H1 (cell line): ENCODE data around the gene TNPO2. TPM values are rescaled to one million over a fixed set of nuclear protein-coding genes. Genes with fewer than 3 reads are reported as not detected.

ENCODE experiments used
- CTCF ChIA-PET: fragments of 300-600 bp; sonication (Branson Sonifier 250); formaldehyde crosslinking; loops from one replicate; lab custom pipeline; 2021; ENCODE audit not compliant: partially characterized antibody; lab: Charles Lee
- POLR2A ChIA-PET: fragments of 300-600 bp; sonication (Branson Sonifier 250); formaldehyde crosslinking; loops from one replicate; lab custom pipeline; 2021; ENCODE audit warnings: inconsistent platforms; ENCODE audit not compliant: partially characterized antibody; lab: Charles Lee
- DNase-seq, 2 experiments: peaks; one replicate each; pipeline versions ENCODE4 v3.0.0 to v3.0.0-alpha.2; 2010 to 2022; ENCODE audit warnings: low spot score in 2 of 2, low read depth in 1 of 2, mixed read lengths in 1 of 2
- FAIRE-seq: peaks from 2 replicates; lab custom pipeline; 2011; peaks lifted over from hg19 to GRCh38; lab: Jason Lieb, UNC
- H2AFZ ChIP-seq: 2 replicates; pipeline ENCODE4 v1.8.1; 2012; ENCODE audit warnings: low read length, inconsistent platforms
- H2AK5ac ChIP-seq: 2 replicates; pipeline ENCODE4 v1.6.1; 2013; ENCODE audit warnings: low read depth, low read length
- H2BK120ac ChIP-seq: replicated peaks from 2 replicates; pipeline ENCODE3; 2013; ENCODE audit warnings: low read depth, low read length, inconsistent platforms
- H2BK12ac ChIP-seq: 2 replicates; pipeline ENCODE4 v1.6.1; 2013; ENCODE audit warnings: low read depth, low read length
- H2BK15ac ChIP-seq: 2 replicates; pipeline ENCODE4 v1.6.1; 2013; ENCODE audit warnings: low read length
- H2BK20ac ChIP-seq: 2 replicates; pipeline ENCODE4 v1.6.1; 2013; ENCODE audit warnings: low read length
- H2BK5ac ChIP-seq: 2 replicates; pipeline ENCODE4 v1.6.1; 2013; ENCODE audit warnings: low read depth, low read length
- H3K14ac ChIP-seq: 2 replicates; pipeline ENCODE4 v1.6.1; 2013; ENCODE audit warnings: inconsistent platforms; ENCODE audit not compliant: insufficient read length
- H3K18ac ChIP-seq: 2 replicates; pipeline ENCODE4 v1.6.1; 2013; ENCODE audit warnings: low read length; ENCODE audit errors: extremely low read depth
- H3K23ac ChIP-seq: 2 replicates; pipeline ENCODE4 v1.6.1; 2013; ENCODE audit warnings: inconsistent platforms; ENCODE audit not compliant: insufficient read length
- H3K23me2 ChIP-seq: 2 replicates; pipeline ENCODE4 v1.6.1; 2013; ENCODE audit warnings: low read depth, low read length
- H3K27ac ChIP-seq: 2 replicates; pipeline ENCODE4 v1.6.1; 2011; ENCODE audit warnings: low read depth, low read length, inconsistent platforms
- H3K27me3 ChIP-seq, 4 experiments: replicated peaks in 1 of 4; 1 replicate in 1 of 4; 2 replicates in 3 of 4; pipeline versions ENCODE4 v1.6.1 to v1.8.1; 2011 to 2013; ENCODE audit warnings: low read length in 3 of 4, mild to moderate bottlenecking in 3 of 4, inconsistent platforms in 2 of 4, mixed read lengths in 2 of 4, moderate library complexity in 1 of 4; ENCODE audit not compliant: control insufficient read depth in 3 of 4, insufficient read depth in 3 of 4; ENCODE audit errors: extremely low read depth in 1 of 4
- H3K36me3 ChIP-seq, 4 experiments: 2 replicates each; pipeline versions ENCODE4 v1.6.1 to v1.8.1; 2011 to 2013; ENCODE audit warnings: mild to moderate bottlenecking in 4 of 4, low read length in 3 of 4, moderate library complexity in 2 of 4, control low read depth in 1 of 4, inconsistent platforms in 1 of 4; ENCODE audit not compliant: insufficient read depth in 4 of 4, control insufficient read depth in 2 of 4
- H3K4ac ChIP-seq: replicated peaks from 2 replicates; pipeline ENCODE3; 2013; ENCODE audit warnings: low read length, low read depth, mixed read lengths, inconsistent platforms; ENCODE audit not compliant: insufficient read length
- H3K4me1 ChIP-seq, 4 experiments: replicated peaks in 1 of 4; 1 replicate in 1 of 4; 2 replicates in 3 of 4; pipeline versions ENCODE4 v1.6.1 to v1.8.1; 2011 to 2013; ENCODE audit warnings: low read length in 3 of 4, inconsistent platforms in 2 of 4, mixed read lengths in 1 of 4; ENCODE audit not compliant: insufficient read depth in 4 of 4, control insufficient read depth in 3 of 4
- H3K4me2 ChIP-seq, 2 experiments: 2 replicates each; pipeline versions ENCODE4 v1.6.1 to v1.8.1; 2011 to 2013; ENCODE audit warnings: low read depth in 2 of 2, low read length in 2 of 2, control low read depth in 1 of 2, inconsistent platforms in 1 of 2, mild to moderate bottlenecking in 1 of 2; ENCODE audit not compliant: insufficient read depth in 1 of 2
- H3K4me3 ChIP-seq, 4 experiments: fragments of 200-600, 300-600 bp in 1 of 4; sonication (generic), shearing (Covaris generic), sonication (Bioruptor Twin) in 1 of 4; 2 replicates each; pipeline versions ENCODE4 v1.5.1 to v1.8.1; 2011 to 2016; ENCODE audit warnings: low read length in 4 of 4, low read depth in 3 of 4, control low read depth in 2 of 4, inconsistent platforms in 2 of 4, mild to moderate bottlenecking in 2 of 4, mixed read lengths in 1 of 4, moderate library complexity in 1 of 4; ENCODE audit not compliant: insufficient read depth in 2 of 4; ENCODE audit errors: extremely low read depth in 1 of 4
- H3K56ac ChIP-seq: replicated peaks from 2 replicates; pipeline ENCODE3; 2013; ENCODE audit warnings: low read depth, mild to moderate bottlenecking, mixed read lengths, low read length, inconsistent platforms; ENCODE audit not compliant: insufficient read length
- H3K79me1 ChIP-seq: 2 replicates; pipeline ENCODE4 v1.6.1; 2013; ENCODE audit warnings: low read depth, low read length, control low read depth
- H3K79me2 ChIP-seq, 2 experiments: 2 replicates each; pipeline versions ENCODE4 v1.6.1 to v1.8.1; 2012 to 2013; ENCODE audit warnings: low read length in 2 of 2, mild to moderate bottlenecking in 2 of 2, inconsistent platforms in 1 of 2; ENCODE audit not compliant: insufficient read depth in 2 of 2, control insufficient read depth in 1 of 2
- H3K9ac ChIP-seq, 4 experiments: replicated peaks in 1 of 4; 1 replicate in 1 of 4; 2 replicates in 3 of 4; pipeline versions ENCODE4 v1.6.1 to v1.8.1; 2011 to 2013; ENCODE audit warnings: low read depth in 3 of 4, low read length in 3 of 4, control low read depth in 2 of 4, mild to moderate bottlenecking in 2 of 4, moderate library complexity in 2 of 4, inconsistent platforms in 1 of 4; ENCODE audit errors: extremely low read depth in 1 of 4
- H3K9me3 ChIP-seq, 2 experiments: 2 replicates each; pipeline versions ENCODE4 v1.6.1 to v1.8.1; 2012 to 2013; ENCODE audit warnings: mild to moderate bottlenecking in 2 of 2, moderate library complexity in 2 of 2, control low read depth in 1 of 2, inconsistent platforms in 1 of 2, low read depth in 1 of 2, low read length in 1 of 2, mixed read lengths in 1 of 2; ENCODE audit not compliant: insufficient read depth in 2 of 2
- H4K20me1 ChIP-seq, 2 experiments: replicated peaks in 1 of 2; 2 replicates each; pipeline versions ENCODE3 to v1.8.1; 2011 to 2013; ENCODE audit warnings: inconsistent platforms in 2 of 2, low read length in 2 of 2, mild to moderate bottlenecking in 1 of 2; ENCODE audit not compliant: insufficient read depth in 2 of 2, control insufficient read depth in 1 of 2
- H4K5ac ChIP-seq: 2 replicates; pipeline ENCODE4 v1.6.1; 2013; ENCODE audit warnings: low read length, low read depth, mixed read lengths, inconsistent platforms; ENCODE audit not compliant: insufficient read length
- H4K8ac ChIP-seq: 2 replicates; pipeline ENCODE4 v1.8.0; 2013; ENCODE audit warnings: mild to moderate bottlenecking, moderate library complexity, low read length, inconsistent platforms; ENCODE audit not compliant: insufficient read depth; ENCODE audit errors: extremely low read depth
- H4K91ac ChIP-seq: replicated peaks from 2 replicates; pipeline ENCODE3; 2013; ENCODE audit warnings: low read length, mixed read lengths, inconsistent platforms; ENCODE audit not compliant: insufficient read length
- CHD1 ChIP-seq: IDR thresholded peaks from 2 replicates; pipeline ENCODE4 v1.6.1; 2012; ENCODE audit warnings: low read depth, low read length, improper control_type of control experiment
- KDM5A ChIP-seq: fragments of 200-600 bp; IDR thresholded peaks from 2 replicates; pipeline ENCODE4 v1.7.1; 2012; ENCODE audit warnings: mild to moderate bottlenecking, low read length, inconsistent platforms, mixed read lengths
- NRF1 ChIP-seq: IDR thresholded peaks from 2 replicates; pipeline ENCODE4 v1.6.1; 2011; ENCODE audit warnings: mild to moderate bottlenecking, low read depth, low read length, improper control_type of control experiment
- SP4 ChIP-seq: IDR thresholded peaks from 2 replicates; pipeline ENCODE4 v1.6.1; 2012; ENCODE audit warnings: low read length, inconsistent platforms
- TBP ChIP-seq: IDR thresholded peaks from 2 replicates; pipeline ENCODE4 v1.6.1; 2011; ENCODE audit warnings: low read depth, low read length, improper control_type of control experiment
- WGBS, 2 experiments: shearing (Covaris generic) in 1 of 2; methylation state at CpG; one replicate each; pipeline versions ENCODE4 v1.1.6 to v1.1.7; 2013 to 2015; ENCODE audit warnings: low lambda C conversion rate in 2 of 2, mixed read lengths in 2 of 2, inconsistent platforms in 1 of 2, low coverage in 1 of 2, missing lambda C conversion rate in 1 of 2; ENCODE audit not compliant: insufficient replicate concordance in 2 of 2, insufficient coverage in 1 of 2, insufficient read length in 1 of 2; ENCODE audit errors: extremely low coverage in 1 of 2, missing lambda C conversion rate in 1 of 2; 5-methylcytosine and 5-hydroxymethylcytosine counted together
- polyA plus RNA-seq, 7 experiments: library from polyadenylated mRNA; depleted of rRNA in 3 of 7; stranded (reverse) in 5 of 7; unstranded in 2 of 7; fragments of >200 nt in 5 of 7; fragments of 200-250 nt in 2 of 7; gene quantifications; 1 replicate in 5 of 7; 2 replicates in 1 of 7; 4 replicates in 1 of 7; pipeline versions ENCODE4 v1.2.1 to v1.2.3, GENCODE V29; 2011 to 2013; ENCODE audit warnings: missing spikeins in 2 of 7, mixed read lengths in 2 of 7
- total RNA-seq: library from RNA; stranded (reverse); fragmentation: NEBNext Ultra II Directional; extraction: Animal tissue kit (Norgen Biotek cat#: 25700); gene quantifications from 2 replicates; pipeline ENCODE4 v1.2.1, GENCODE V29; 2021

The TNPO2 gene
- total and polyA plus RNA-seq, 2 of the 8 experiments (the other 6 are each of a cell fraction or from before 2014, with no cell fraction given), result 112 to 121 TPM

DNA sequence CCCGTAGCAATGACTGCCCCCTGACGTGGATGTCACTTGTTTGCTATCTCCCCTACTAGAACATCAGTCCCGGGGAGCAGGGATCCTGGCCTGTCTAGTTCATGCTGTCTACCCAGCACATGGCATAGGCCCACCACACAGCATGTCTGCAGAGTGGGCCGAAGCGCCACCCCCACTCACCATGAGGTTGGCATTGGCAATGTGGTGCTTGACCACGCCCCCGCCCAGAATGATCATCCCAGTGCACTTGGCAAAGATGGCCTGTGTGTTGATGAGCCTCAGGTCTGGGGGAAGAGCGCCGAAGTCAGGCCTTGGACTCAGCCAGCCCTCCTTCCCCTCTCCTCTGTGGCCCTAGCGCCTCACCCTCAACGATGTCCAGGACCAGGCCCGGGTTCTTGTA is 46.8 kb downstream of the TNPO2 start:
- Histone ChIP-seq H3K79me1 (peaks cover 9% of the 10 kb centered on the region; the same call in 1 of the 2 replicates), H3K79me2 (peaks cover 0 to 11% of the 10 kb centered on the region in 2 experiments; a peak in 2 of 4 replicates), H3K56ac (no peak overlapping the region), H3K27ac (no peak overlapping the region), H3K4me3 (no peak overlapping the region), H4K20me1 (peaks cover 3 to 20% of the 10 kb centered on the region in 2 experiments), H4K8ac (peak overlapping the region; percentile 43; the same call in 1 of the 2 replicates), H3K23me2 (no peaks in the 10 kb centered on the region), H2BK120ac (no peak overlapping the region), H3K4ac (no peak overlapping the region), H3K14ac (no peak overlapping the region), H4K91ac (no peak overlapping the region), H3K9ac (no peak overlapping the region), H3K27me3 (no peaks in the 10 kb centered on the region), H3K4me1 (no peaks in the 10 kb centered on the region; a peak in 1 of 7 replicates), H2BK12ac (no peak overlapping the region), H3K9me3 (no peaks in the 10 kb centered on the region; a peak in 1 of 4 replicates), H2BK15ac (no peak overlapping the region), H2BK5ac (no peak overlapping the region), H4K5ac (no peak overlapping the region), H2AFZ (no peak overlapping the region), H3K36me3 (peaks cover 36 to 57% (median 52%) of the 10 kb centered on the region in 4 experiments), H2BK20ac (no peak overlapping the region), H3K18ac (no peak overlapping the region), H3K23ac (no peak overlapping the region), H3K4me2 (no peak overlapping the region), H2AK5ac (no peak overlapping the region)
- TF ChIP-seq TBP, result no peak
- TF ChIP-seq SP4, result no peak
- no peak for TF ChIP-seq NRF1
- TF ChIP-seq CHD1, result no peak
- TF ChIP-seq KDM5A, result no peak
- ChIA-PET POLR2A (interaction anchor here (0.6 to 6.4 kb wide), 11 partner anchors 8 to 102 kb away, joined by 3 to 93 read pairs (median 5); partner anchors contain the start of genes FBXW9, MAN2B1 and WDR83), CTCF (interaction anchor here (0.6 to 3.5 kb wide), 15 partner anchors 9 to 171 kb away, joined by 3 to 20 read pairs (median 4); partner anchors contain the start of genes MAN2B1 and WDR83)
- no peak for FAIRE-seq
- 96% methylated on average over 12 of the region's 12 CpGs; no CpG with 5 or more reads in 1 of the 2 experiments for WGBS, 2 experiments
- no peak for DNase-seq
